Neuronal stem cell (in vitro differentiated cells): Measurements from ENCODE around the gene H1-8.

Experiments used
- DNase-seq: peaks from one replicate; pipeline ENCODE4 v3.0.0-alpha.2; 2013; ENCODE audit warnings: low spot score
- H2AFZ ChIP-seq: one replicate; pipeline ENCODE4 v1.6.1; 2013; ENCODE audit warnings: mild to moderate bottlenecking, low read length, inconsistent platforms
- H2AK5ac ChIP-seq: 2 replicates; pipeline ENCODE4 v1.6.1; 2013; ENCODE audit warnings: low read depth, mild to moderate bottlenecking, inconsistent platforms, low read length, moderate library complexity, mixed read lengths
- H2BK120ac ChIP-seq: 2 replicates; pipeline ENCODE4 v1.6.1; 2013; ENCODE audit warnings: low read depth, mild to moderate bottlenecking, inconsistent platforms, low read length, moderate library complexity, mixed read lengths
- H2BK12ac ChIP-seq: one replicate; pipeline ENCODE4 v1.6.1; 2013; ENCODE audit warnings: low read length, inconsistent platforms
- H2BK15ac ChIP-seq: 2 replicates; pipeline ENCODE4 v1.6.1; 2013; ENCODE audit warnings: mild to moderate bottlenecking, low read length, inconsistent platforms, mixed read lengths
- H2BK5ac ChIP-seq: one replicate; pipeline ENCODE4 v1.6.1; 2013; ENCODE audit warnings: inconsistent platforms, mild to moderate bottlenecking, low read length, moderate library complexity
- H3K14ac ChIP-seq: one replicate; pipeline ENCODE4 v1.6.1; 2013; ENCODE audit warnings: low read length, inconsistent platforms
- H3K18ac ChIP-seq: 2 replicates; pipeline ENCODE4 v1.6.1; 2013; ENCODE audit warnings: low read length, inconsistent platforms
- H3K23ac ChIP-seq: 2 replicates; pipeline ENCODE4 v1.6.1; 2013; ENCODE audit warnings: low read depth, mild to moderate bottlenecking, mixed read lengths, low read length, inconsistent platforms; ENCODE audit not compliant: poor library complexity
- H3K27ac ChIP-seq: replicated peaks from 3 replicates; pipeline ENCODE4 v1.5.1; 2013; ENCODE audit warnings: low read length, inconsistent platforms
- H3K27me3 ChIP-seq, 3 experiments: 2 replicates each; pipeline ENCODE4 v1.6.1; 2013; ENCODE audit warnings: low read length in 3 of 3, mild to moderate bottlenecking in 2 of 3, inconsistent platforms in 1 of 3, low read depth in 1 of 3, mixed read lengths in 1 of 3, moderate library complexity in 1 of 3; ENCODE audit not compliant: control insufficient read depth in 3 of 3, insufficient read depth in 3 of 3
- H3K36me3 ChIP-seq, 2 donors: replicated peaks in 1 of 2; 2 replicates each; pipeline ENCODE4 v1.6.1; 2013; ENCODE audit warnings: low read length in 2 of 2; ENCODE audit not compliant: control insufficient read depth in 2 of 2, insufficient read depth in 2 of 2
- H3K4ac ChIP-seq: 2 replicates; pipeline ENCODE4 v1.6.1; 2013; ENCODE audit warnings: inconsistent platforms, mild to moderate bottlenecking, low read length, moderate library complexity
- H3K4me1 ChIP-seq, 2 donors: 1 replicate in 1 of 2; 2 replicates in 1 of 2; pipeline ENCODE4 v1.6.1; 2013; ENCODE audit warnings: low read length in 2 of 2, low read depth in 1 of 2; ENCODE audit not compliant: control insufficient read depth in 2 of 2, insufficient read depth in 1 of 2
- H3K4me2 ChIP-seq: one replicate; pipeline ENCODE4 v1.6.1; 2013; ENCODE audit warnings: mild to moderate bottlenecking, low read length, inconsistent platforms; ENCODE audit not compliant: insufficient read depth, poor library complexity, severe bottlenecking
- H3K4me3 ChIP-seq, 2 donors: 2 replicates each; pipeline ENCODE4 v1.5.1; 2013; ENCODE audit warnings: low read length in 2 of 2, mild to moderate bottlenecking in 2 of 2, inconsistent platforms in 1 of 2, moderate library complexity in 1 of 2
- H3K79me1 ChIP-seq: one replicate; pipeline ENCODE4 v1.6.1; 2013; ENCODE audit warnings: low read depth, mild to moderate bottlenecking, inconsistent platforms, low read length, moderate library complexity
- H3K9ac ChIP-seq: one replicate; pipeline ENCODE4 v1.6.1; 2013; ENCODE audit warnings: mild to moderate bottlenecking, low read depth, low read length, inconsistent platforms; ENCODE audit not compliant: poor library complexity
- H3K9me3 ChIP-seq, 2 donors: replicated peaks in 1 of 2; 2 replicates each; pipeline versions ENCODE3 to v1.6.1; 2013; ENCODE audit warnings: low read length in 2 of 2, mild to moderate bottlenecking in 2 of 2, inconsistent platforms in 1 of 2, low read depth in 1 of 2, mixed read lengths in 1 of 2, moderate library complexity in 1 of 2; ENCODE audit not compliant: control insufficient read depth in 2 of 2, insufficient read depth in 1 of 2
- H4K8ac ChIP-seq: one replicate; pipeline ENCODE4 v1.6.1; 2013; ENCODE audit warnings: low read depth, mild to moderate bottlenecking, inconsistent platforms, low read length, moderate library complexity
- H4K91ac ChIP-seq: one replicate; pipeline ENCODE4 v1.6.1; 2013; ENCODE audit warnings: low read length, low read depth, mild to moderate bottlenecking, inconsistent platforms; ENCODE audit not compliant: poor library complexity
- WGBS, 2 donors: extraction: QIAGEN DNeasy Blood & Tissue Kit; methylation state at CpG; one replicate each; pipeline ENCODE4 v1.1.7; 2013; ENCODE audit warnings: missing lambda C conversion rate in 2 of 2, mixed read lengths in 1 of 2; ENCODE audit not compliant: insufficient read length in 2 of 2, insufficient replicate concordance in 1 of 2; ENCODE audit errors: extremely low coverage in 2 of 2; 5-methylcytosine and 5-hydroxymethylcytosine counted together

Gene H1-8

GRCh38 chr3:129505341-129505740, 37.6 kb upstream of the H1-8 start:
- H4K8ac ChIP-seq: no peak overlapping the region
- peaks cover 21 to 84% of the 10 kb centered on the region in 2 donors for H3K36me3 ChIP-seq

DNA sequence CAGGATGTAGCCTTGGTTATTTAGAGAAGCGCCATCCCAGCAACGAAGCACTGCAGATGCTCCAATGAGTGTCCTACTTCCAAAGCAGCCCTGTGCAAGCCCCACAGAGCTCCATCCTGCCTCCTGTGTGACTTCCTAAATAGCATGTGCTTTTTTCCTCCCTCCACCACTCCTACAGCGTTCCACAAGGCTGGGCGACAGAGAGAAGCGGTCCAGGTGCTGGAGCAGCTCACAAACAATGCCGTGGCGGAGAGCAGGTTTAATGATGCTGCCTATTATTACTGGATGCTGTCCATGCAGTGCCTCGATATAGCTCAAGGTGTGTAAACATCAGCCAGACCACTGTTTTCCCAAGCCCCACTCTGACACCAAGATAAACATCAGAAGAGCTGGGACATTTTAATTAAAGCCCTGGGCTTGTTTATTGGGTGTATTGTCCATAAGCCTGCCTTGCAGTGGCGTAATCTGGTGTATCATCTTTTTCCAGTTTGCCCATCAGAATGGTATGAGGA, 36.7 kb upstream of the H1-8 start:
- no peak overlapping the region for H2BK12ac ChIP-seq
- H4K8ac ChIP-seq: no peak overlapping the region
- H2AFZ ChIP-seq: no peak overlapping the region
- WGBS, 2 donors: no CpG with 5 or more reads among the region's 9 CpGs
- H2BK5ac ChIP-seq: no peak overlapping the region
- H3K4me3 ChIP-seq: no peak overlapping the region
- H3K9me3 ChIP-seq: no peaks in the 10 kb centered on the region
- no peak overlapping the region for H3K14ac ChIP-seq
- no peaks in the 10 kb centered on the region for H3K4me1 ChIP-seq
- no peak overlapping the region for H3K27ac ChIP-seq
- H3K27me3 ChIP-seq: no peaks in the 10 kb centered on the region
- H2AK5ac ChIP-seq: no peak overlapping the region
- H4K91ac ChIP-seq: no peak overlapping the region
- no peak overlapping the region for H2BK120ac ChIP-seq
- H3K79me1 ChIP-seq: no peaks in the 10 kb centered on the region
- no peak for DNase-seq
- no peak overlapping the region for H3K4ac ChIP-seq
- no peak overlapping the region for H2BK15ac ChIP-seq
- peaks cover 23 to 80% of the 10 kb centered on the region in 2 donors for H3K36me3 ChIP-seq
- no peak overlapping the region for H3K18ac ChIP-seq
- no peak overlapping the region for H3K23ac ChIP-seq
- H3K9ac ChIP-seq: no peak overlapping the region
- H3K4me2 ChIP-seq: no peak overlapping the region

More at GRCh38 chr3:129505341-129505740, 37.6 kb upstream of the H1-8 start:
- Histone ChIP-seq H3K14ac (no peak overlapping the region), H3K4ac (no peak overlapping the region), H3K9ac (no peak overlapping the region), H2BK12ac (no peak overlapping the region), H3K18ac (no peak overlapping the region), H3K27ac (no peak overlapping the region), H2AFZ (no peak overlapping the region), H3K23ac (no peak overlapping the region), H3K79me1 (no peaks in the 10 kb centered on the region), H3K9me3 (no peaks in the 10 kb centered on the region), H3K4me3 (no peak overlapping the region), H3K4me2 (no peak overlapping the region), H3K27me3 (no peaks in the 10 kb centered on the region), H3K4me1 (no peaks in the 10 kb centered on the region), H2BK120ac (no peak overlapping the region), H2BK15ac (no peak overlapping the region), H4K91ac (no peak overlapping the region), H2AK5ac (no peak overlapping the region), H2BK5ac (no peak overlapping the region)
- WGBS, 2 donors: no CpG with 5 or more reads among the region's 6 CpGs
- no peak for DNase-seq

- Histone ChIP-seq H3K4me1 (no peaks in the 10 kb centered on the region), H2AK5ac (no peak overlapping the region), H2BK120ac (no peak overlapping the region), H3K36me3 (peaks cover 25 to 79% of the 10 kb centered on the region in 2 donors), H2BK15ac (no peak overlapping the region), H3K4ac (no peak overlapping the region), H4K91ac (peak overlapping the region; percentile 14), H3K9me3 (no peaks in the 10 kb centered on the region), H3K27ac (no peak overlapping the region), H3K79me1 (no peaks in the 10 kb centered on the region), H2BK5ac (no peak overlapping the region), H3K4me2 (no peak overlapping the region), H4K8ac (no peak overlapping the region), H3K14ac (no peak overlapping the region), H3K27me3 (no peaks in the 10 kb centered on the region), H3K18ac (no peak overlapping the region), H3K4me3 (no peak overlapping the region), H2BK12ac (no peak overlapping the region), H3K23ac (no peak overlapping the region), H2AFZ (no peak overlapping the region), H3K9ac (no peak overlapping the region)
- no CpG with 5 or more reads among the region's 9 CpGs for WGBS, 2 donors
- DNase-seq: no peak
Observed at GRCh38 chr3:129507181-129507831, 35.7 kb upstream of the H1-8 start.

GRCh38 chr3:129512595-129512994, 30.4 kb upstream of the H1-8 start:
- Histone ChIP-seq H2BK120ac (no peak overlapping the region), H3K23ac (no peak overlapping the region), H3K9me3 (no peaks in the 10 kb centered on the region), H2BK12ac (no peak overlapping the region), H2AFZ (no peak overlapping the region), H3K36me3 (peaks cover 19 to 70% of the 10 kb centered on the region in 2 donors), H2BK15ac (no peak overlapping the region), H3K79me1 (no peaks in the 10 kb centered on the region), H2AK5ac (no peak overlapping the region), H3K14ac (no peak overlapping the region), H3K4ac (no peak overlapping the region), H3K27me3 (no peaks in the 10 kb centered on the region), H3K4me3 (peak overlapping the region in 1 of 2 donors; percentile 32), H3K27ac (no peak overlapping the region), H3K18ac (no peak overlapping the region), H4K91ac (no peak overlapping the region), H3K4me2 (no peak overlapping the region), H3K4me1 (no peaks in the 10 kb centered on the region), H2BK5ac (no peak overlapping the region), H4K8ac (no peak overlapping the region), H3K9ac (no peak overlapping the region)
- DNase-seq: no peak
